Peyer's patch (tissue), 4 donors: ENCODE results near the gene SLF2.

Experiments
- CTCF ChIP-seq, 6 experiments: fragments of 450-650 bp in 4 of 6; fragments of 200-600 bp in 2 of 6; sonication (generic) in 1 of 6; IDR thresholded peaks; one replicate each; pipeline ENCODE4 v1.5.1; 2017 to 2019; ENCODE audit warnings: antibody characterized with exemption in 6 of 6, mild to moderate bottlenecking in 3 of 6, moderate library complexity in 1 of 6
- POLR2A ChIP-seq, 2 donors: fragments of 450-650 bp; IDR thresholded peaks; one replicate each; pipeline ENCODE4 v1.5.1; 2017; ENCODE audit warnings: antibody characterized with exemption in 2 of 2, mild to moderate bottlenecking in 2 of 2, moderate library complexity in 2 of 2

DNA sequence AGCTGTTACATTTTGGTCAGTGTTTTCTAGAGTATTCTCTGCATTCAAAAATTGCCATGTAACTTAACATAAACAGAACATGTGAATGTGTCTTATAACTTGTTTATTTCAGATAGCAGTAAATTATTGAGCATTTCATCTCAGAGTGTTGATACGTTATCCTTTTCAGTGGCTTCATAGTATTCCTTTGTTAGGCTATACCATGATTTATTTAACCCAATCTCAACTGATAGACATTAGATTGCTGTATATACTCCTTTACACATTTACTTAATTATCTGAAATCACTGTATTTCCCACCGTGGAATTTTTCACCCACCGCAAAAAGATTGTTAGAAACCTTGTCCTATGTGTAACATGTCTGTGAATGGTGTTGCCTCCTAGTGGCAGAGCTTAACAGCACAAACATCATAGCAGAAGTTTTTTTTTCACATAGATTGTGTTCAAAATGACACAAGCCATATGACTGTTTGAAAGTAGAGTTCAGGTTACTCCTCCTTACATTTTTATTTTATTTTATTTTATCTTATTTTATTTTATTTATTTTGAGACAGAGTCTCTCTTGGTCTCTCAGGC, 21.4 kb downstream of the SLF2 start:
- TF ChIP-seq POLR2A (IDR thresholded peaks at IDR 0.05) (no peak), CTCF (IDR thresholded peaks at IDR 0.05) (peak in 5 of 6 experiments; percentile 12 to 44 (median 37))
